Neural cell (in vitro differentiated cells): ENCODE results near the gene CCDC47.

Source experiments
- CTCF ChIP-seq: fragments of 450-650 bp; IDR thresholded peaks from 2 replicates; pipeline ENCODE4 v1.5.1; 2014; ENCODE audit warnings: antibody characterized with exemption, mild to moderate bottlenecking, moderate library complexity; ENCODE audit not compliant: poor library complexity, severe bottlenecking
- EP300 ChIP-seq: fragments of 450-650 bp; conservative IDR thresholded peaks from 2 replicates; pipeline ENCODE4 v1.6.1; 2014; ENCODE audit warnings: antibody characterized with exemption, mild to moderate bottlenecking, moderate library complexity; ENCODE audit not compliant: poor library complexity, severe bottlenecking
- EZH2 ChIP-seq: fragments of 200-600, 300-800 bp; shearing (Covaris generic), sonication (generic); IDR thresholded peaks from 2 replicates; pipeline ENCODE4 v1.6.1; 2014; ENCODE audit warnings: antibody characterized with exemption, low read length, borderline replicate concordance, mild to moderate bottlenecking; ENCODE audit not compliant: insufficient read depth, poor library complexity, severe bottlenecking
- SMC3 ChIP-seq: fragments of 450-650 bp; conservative IDR thresholded peaks from 2 replicates; pipeline ENCODE4 v1.6.1; 2014; ENCODE audit warnings: antibody characterized with exemption, mild to moderate bottlenecking, moderate library complexity; ENCODE audit not compliant: poor library complexity

- TF ChIP-seq EP300 = no peak
- TF ChIP-seq CTCF = no peak
- TF ChIP-seq EZH2 = no peak
- TF ChIP-seq SMC3 = no peak
These were observed 958 bp upstream of the CCDC47 start, which contains the start of gene DDX42 for GRCh38 chr17:63774141-63774968.
